Right kidney (tissue), 1 donor: ENCODE results near the gene CSMD2.
A peak's percentile ranks its signal among the peaks of the same experiment; 100 is the strongest.

Experiments used
- DNase-seq: peaks from one replicate; pipeline ENCODE4 v3.0.0-alpha.2; 2016

The CSMD2 gene

GRCh38 chr1:33997127-33998036, 167.6 kb downstream of the CSMD2 start:
- no peak for DNase-seq

- DNase-seq, result no peak
Measured at GRCh38 chr1:33996281-33996680, 168.7 kb downstream of the CSMD2 start.

GRCh38 chr1:33993301-33993700, 171.7 kb downstream of the CSMD2 start:
- DNase-seq, result no peak

- DNase-seq, result no peak
Measured at GRCh38 chr1:33990281-33990680, 174.7 kb downstream of the CSMD2 start.

DNA sequence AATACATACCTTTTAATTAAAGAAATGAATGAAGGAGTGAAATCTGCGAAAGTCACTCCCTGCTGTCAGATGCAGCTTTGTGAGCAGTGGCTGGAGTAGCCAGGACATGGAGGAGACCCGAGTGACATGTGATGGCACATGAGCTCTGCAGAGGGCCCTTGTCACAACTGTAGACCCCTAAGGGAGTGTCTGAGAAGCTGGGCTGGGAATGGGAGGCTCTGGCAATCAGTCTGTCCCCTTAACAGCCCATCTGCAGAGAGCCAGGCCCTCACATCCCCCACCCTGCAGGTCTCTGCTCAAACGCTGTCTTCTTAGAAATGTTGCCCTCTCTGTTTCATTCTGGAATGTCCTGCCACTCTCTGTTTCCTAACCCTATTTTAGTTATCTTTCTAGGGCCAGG, 176.9 kb downstream of the CSMD2 start:
- no peak for DNase-seq

- DNase-seq, result no peak
Measured at GRCh38 chr1:33986390-33987095, 178.5 kb downstream of the CSMD2 start.

DNA sequence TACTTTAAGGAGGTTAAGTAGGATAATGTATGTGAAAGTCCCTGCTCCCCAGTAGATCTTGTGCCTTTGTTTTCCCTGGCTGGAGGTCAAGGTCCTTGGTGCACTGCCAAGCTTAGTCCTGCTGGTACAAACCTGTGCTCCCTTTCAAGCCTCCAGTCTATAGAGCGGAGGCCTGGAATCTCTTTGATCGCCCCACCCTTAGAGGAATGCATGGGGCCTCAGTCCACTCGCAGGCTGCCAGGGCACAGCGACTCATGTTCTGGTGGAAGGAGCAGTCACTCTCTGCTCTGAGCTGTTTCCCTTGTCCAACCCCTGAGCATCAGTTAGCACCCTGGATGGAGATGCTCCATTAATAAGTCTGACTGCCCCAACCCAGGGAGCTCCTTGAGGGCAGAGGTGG, 179.4 kb downstream of the CSMD2 start:
- DNase-seq, result no peak

DNA sequence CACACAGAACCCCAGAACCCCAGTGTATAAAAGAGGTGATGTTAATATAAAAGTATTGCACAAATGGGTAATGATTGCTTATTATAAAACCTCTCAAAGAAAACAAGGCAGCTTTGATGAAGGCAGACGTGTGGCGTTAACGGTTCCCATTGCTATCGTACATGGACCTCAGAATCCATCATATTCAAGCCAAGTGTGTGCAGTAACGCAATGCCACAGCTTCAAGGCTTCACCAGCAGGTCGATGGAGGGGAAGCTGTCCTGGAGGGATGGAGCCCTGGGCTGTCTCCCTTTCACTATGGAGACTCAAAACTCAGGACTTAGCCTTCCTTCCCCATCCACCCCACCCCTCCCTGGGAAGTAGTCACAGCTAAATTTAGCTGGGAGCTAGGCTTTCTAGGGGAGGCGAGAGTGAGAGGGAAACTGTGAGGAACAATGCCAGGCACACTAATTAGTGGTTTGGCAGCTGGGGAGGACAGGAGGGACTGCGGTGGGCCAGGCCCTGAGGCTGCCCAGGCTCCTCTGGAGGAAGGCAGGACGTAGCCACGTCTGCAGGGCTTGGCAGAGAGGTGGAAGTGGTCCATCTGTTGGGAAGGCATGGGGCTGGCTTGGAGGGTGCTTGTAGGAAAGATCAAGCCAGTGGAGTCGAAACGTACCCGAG, 180.0 kb downstream of the CSMD2 start:
- DNase-seq, result no peak

DNA sequence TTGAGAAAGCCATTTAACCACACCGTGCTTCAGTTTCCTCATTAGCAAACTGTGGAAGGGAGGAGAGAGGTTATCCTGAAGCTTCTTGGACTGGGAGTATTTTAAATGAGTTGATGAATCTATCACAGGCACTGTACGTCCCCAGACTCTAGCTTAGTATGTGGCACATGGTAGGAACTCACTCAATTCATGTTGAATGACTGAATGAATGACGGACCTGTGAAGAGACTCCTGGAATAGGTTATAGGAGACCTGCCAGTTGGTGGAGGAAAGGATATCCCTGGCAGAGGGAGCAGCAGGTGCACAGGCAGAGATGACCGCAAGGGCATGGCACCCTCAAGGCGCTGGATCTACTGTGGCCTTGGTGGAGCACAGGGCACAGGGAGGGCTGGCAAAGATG, 182.6 kb downstream of the CSMD2 start:
- no peak for DNase-seq

- no peak for DNase-seq
Measured at GRCh38 chr1:33979341-33979740, 185.7 kb downstream of the CSMD2 start.

DNA sequence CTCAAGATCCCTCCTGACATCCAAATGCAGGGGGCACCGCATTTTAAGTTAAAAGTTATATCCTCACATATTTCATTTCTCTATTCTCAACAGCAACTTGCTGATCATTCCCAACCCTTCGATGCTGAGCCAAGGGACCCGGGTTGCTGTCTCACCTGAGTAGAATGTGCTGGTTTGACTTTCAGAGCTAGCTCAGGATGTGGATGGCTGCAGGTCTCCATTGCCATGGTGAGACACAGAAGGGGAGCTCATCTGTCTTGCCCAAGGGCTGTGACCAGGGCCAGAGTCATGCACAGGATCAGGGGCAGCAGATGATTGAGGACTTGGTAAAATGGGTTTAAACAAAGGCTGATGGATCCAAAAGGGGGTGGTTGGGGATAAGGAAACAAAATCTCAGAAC, 189.1 kb downstream of the CSMD2 start:
- DNase-seq, result no peak

DNA sequence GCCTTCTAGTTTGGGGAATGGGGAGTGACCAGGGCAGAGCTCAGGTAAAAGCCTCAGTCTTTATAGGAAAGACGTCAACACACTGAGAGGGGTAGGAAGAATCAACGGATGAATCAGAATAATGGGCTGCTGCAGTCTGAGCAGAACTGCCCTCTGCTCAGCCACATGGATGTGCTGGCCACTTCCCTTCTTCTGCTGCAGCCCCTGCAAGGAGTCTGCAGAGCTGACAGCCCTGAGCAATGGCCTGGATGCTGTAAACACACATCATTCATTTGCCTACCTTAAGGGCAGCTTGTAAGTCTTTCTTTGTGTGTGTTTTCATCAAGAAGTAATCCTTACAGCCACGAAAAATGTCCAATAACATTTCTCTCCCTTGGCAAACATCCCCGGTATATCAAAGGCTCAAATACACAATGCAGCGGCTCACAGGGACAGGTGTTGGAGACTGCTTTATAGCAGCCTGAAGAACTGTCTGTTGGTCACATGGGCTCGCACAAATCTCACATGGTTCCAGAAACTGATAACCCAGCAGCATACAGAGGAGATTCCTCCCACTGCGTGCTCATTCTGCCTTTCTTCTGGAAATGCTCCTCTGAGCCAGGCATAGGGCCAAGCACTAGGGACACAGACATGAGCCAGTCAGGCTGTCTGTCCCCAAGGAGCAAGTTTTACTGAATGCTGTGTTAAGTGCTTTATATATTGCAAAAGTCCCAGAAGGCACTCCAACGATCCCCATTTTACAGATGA, 191.1 kb downstream of the CSMD2 start:
- no peak for DNase-seq

- no peak for DNase-seq
Measured at GRCh38 chr1:33972676-33973395, 192.2 kb downstream of the CSMD2 start.

DNA sequence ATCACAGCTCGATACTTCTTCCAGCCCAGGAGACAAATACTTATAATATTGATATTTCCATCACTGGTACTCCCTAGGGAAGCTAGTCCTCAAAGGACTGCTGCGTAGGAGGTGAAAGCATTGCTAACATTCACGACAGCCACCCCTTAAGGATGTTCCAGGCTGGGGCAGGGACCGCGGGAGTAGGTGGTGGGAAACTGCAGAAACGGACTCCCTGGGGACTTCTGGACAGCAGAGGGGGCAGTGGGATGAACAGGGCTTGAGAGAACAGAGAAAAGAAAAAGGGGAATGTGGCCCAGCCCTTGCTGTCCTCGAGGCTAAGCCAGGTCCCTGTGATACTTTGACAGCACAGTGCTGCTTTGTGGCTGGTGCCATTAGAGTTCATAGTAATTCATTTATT, 193.1 kb downstream of the CSMD2 start:
- no peak for DNase-seq

DNA sequence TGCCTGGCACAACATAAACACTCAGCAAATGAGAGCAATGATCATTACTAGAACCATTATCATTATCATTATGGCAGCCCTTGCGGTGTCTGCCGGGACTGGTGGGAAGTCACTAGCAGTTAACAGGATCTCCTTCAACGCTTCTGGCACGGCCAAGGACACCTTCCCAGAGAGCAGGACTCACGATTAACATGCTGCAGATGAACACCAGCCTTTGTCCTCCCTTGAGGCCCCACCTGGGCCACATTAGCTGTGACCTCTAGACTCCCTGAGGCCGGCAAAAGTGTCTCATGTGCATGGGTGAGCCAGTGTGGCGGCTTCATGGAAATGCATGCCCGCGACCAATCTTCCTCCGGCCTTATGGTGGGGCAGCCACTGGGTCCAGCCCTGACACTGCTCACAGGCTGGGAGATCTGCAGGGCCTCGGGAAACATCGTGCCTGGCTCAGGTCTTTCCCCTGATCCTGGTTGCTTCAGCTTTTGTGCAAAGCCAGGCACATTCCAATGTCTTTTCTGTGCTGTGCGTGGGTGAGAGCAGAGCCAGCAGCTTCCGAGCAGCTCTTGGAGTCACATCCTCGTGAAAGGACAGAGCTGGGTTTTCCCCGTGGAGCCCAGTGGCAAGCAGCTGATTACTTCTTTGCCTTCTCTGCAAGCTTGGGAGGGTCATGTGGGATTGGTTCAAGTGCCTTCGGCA, 193.9 kb downstream of the CSMD2 start:
- peak; percentile 5 for DNase-seq

DNA sequence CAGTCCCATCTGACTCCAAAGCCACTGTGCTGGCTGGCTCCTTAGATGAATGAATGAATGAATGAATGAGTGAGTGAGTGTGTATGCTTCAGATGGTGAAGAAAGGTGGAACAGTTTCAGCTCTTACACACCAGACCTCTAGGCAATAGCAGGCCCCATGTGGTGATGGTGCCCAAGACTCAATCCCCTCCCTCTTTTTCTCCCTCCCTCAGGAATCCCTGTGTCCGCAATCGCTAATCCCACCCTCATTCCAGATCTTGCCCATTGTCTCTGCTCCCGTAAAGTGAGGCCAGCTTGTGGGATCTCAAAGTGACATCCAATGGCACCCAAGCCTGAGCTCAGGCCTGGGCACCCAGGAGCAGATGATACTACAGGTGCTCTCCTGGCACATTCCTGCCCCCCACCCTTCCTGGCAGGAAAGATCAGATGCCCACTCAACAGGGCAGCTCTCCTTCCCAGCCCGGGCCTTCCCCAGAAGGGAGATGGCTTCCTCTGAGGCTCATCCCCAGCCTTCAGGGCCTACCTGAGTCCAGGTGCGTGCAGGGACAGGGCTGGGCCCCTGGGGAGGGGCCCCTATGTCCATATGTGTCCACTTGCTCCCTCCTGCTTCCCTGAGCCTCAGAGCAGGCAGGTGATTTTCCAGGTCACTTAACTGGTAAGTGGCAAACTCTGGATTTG, 194.7 kb downstream of the CSMD2 start:
- DNase-seq, result no peak

GRCh38 chr1:33966346-33967141, 198.5 kb downstream of the CSMD2 start:
- DNase-seq, result no peak

DNA sequence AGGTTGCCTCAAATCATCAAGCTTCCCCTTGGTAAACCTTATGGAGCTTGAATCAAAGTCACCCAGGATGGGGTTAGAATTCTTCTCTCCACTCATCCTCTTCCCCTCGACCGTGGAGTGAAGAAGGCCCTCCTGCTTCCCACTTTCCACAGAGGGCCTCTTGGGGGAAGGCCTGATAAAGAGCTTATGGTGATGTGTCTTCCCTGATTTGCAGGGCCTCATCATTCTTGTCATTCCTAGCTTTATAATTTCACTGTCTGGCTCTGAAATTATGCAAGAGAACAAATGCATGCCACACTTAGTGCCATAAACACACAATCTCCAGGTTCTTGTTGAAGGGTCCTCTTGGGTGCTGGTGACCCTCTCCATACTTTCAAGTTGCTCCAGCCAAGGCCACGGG, 199.9 kb downstream of the CSMD2 start:
- DNase-seq, result no peak

DNA sequence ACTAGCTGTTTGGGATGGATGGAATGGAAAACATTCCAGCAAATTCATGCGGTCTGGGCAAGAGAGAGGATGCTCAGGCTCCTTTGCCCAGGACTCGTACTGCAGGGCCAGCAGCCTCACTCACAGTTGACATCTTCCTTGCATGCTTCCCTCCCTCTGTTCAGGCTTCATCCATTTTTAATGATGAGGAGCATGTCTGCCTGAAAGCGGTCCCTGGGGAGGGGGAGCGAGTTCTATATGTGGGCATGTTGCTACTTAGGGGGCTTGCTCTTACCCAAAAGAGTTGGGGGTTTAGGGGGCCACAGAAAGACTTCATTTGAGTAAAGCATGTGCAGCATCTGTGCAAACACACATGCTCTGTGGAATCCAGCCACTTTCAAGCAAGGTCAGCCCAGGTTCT, 203.0 kb downstream of the CSMD2 start:
- no peak for DNase-seq
